ENCODE results near the gene PRKCQ. TPM values are rescaled to one million over a fixed set of nuclear protein-coding genes. Genes with fewer than 3 reads are reported as not detected.

The PRKCQ gene
- total RNA-seq, 1 experiment from 2014 or later = 4.0 TPM

GRCh38 chr10:6402960-6403359 is 177.1 kb downstream of the PRKCQ start:
- DNase-seq = no peak
- Histone ChIP-seq H3F3A (ENCODE audit: insufficient read depth, low read depth) (peaks cover 18% of the 10 kb centered on the region), H3K4me1 (replicated peaks; ENCODE audit: insufficient read depth) (peaks cover 32% of the 10 kb centered on the region), H2AFZ (no peak overlapping the region), H3K9me2 (ENCODE audit: insufficient read depth) (no peaks in the 10 kb centered on the region), H3K4me2 (no peak overlapping the region), H4K20me1 (ENCODE audit: insufficient read depth) (no peaks in the 10 kb centered on the region), H3K79me2 (ENCODE audit: low read depth) (no peaks in the 10 kb centered on the region), H3K27me3 (ENCODE audit: insufficient read depth, low read depth) (no peaks in the 10 kb centered on the region), H3K36me3 (ENCODE audit: low read depth) (no peaks in the 10 kb centered on the region), H3K4me3 (no peak overlapping the region), H3K9me3 (ENCODE audit: insufficient read depth, low read depth) (no peaks in the 10 kb centered on the region), H3K27ac (no peak overlapping the region)
- TF ChIP-seq EZH2 (IDR thresholded peaks at IDR 0.05; ENCODE audit: low read depth) (no peak), CTCF (conservative IDR thresholded peaks at IDR 0.05) (no peak)
- ChIA-PET CTCF (interaction anchor here (0.7 to 1.6 kb wide), 3 partner anchors 196 to 239 kb away, joined by 3 to 10 read pairs (median 4); no protein-coding TSS in a partner anchor), POLR2A (ENCODE audit: unreplicated experiment) (no interaction called here)
- intact Hi-C loops (cut with micrococcal nuclease; ENCODE audit: unreplicated experiment) = loop anchor here (5.0 to 10.0 kb wide), 3 partner anchors 511 to 1586 kb away; partner anchors contain the start of gene FBH1
- no TSS peak for BruUV-seq (replicated peaks)

GRCh38 chr10:6402349-6402709 is 177.7 kb downstream of the PRKCQ start:
- Histone ChIP-seq H3K27me3 (ENCODE audit: insufficient read depth, low read depth) (no peaks in the 10 kb centered on the region), H4K20me1 (ENCODE audit: insufficient read depth) (no peaks in the 10 kb centered on the region), H3K9me2 (ENCODE audit: insufficient read depth) (no peaks in the 10 kb centered on the region), H3K79me2 (ENCODE audit: low read depth) (no peaks in the 10 kb centered on the region), H2AFZ (no peak overlapping the region), H3K4me2 (no peak overlapping the region), H3K36me3 (ENCODE audit: low read depth) (no peaks in the 10 kb centered on the region), H3K4me3 (no peak overlapping the region), H3F3A (ENCODE audit: insufficient read depth, low read depth) (peaks cover 18% of the 10 kb centered on the region), H3K9me3 (ENCODE audit: insufficient read depth, low read depth) (no peaks in the 10 kb centered on the region), H3K4me1 (replicated peaks; ENCODE audit: insufficient read depth) (peaks cover 32% of the 10 kb centered on the region), H3K27ac (no peak overlapping the region)
- no peak for TF ChIP-seq CTCF (conservative IDR thresholded peaks at IDR 0.05)
- TF ChIP-seq EZH2 (IDR thresholded peaks at IDR 0.05; ENCODE audit: low read depth) = no peak
- intact Hi-C loops (cut with micrococcal nuclease; ENCODE audit: unreplicated experiment) = loop anchor here (5.0 to 10.0 kb wide), 3 partner anchors 510 to 1585 kb away; partner anchors contain the start of gene FBH1
- ChIA-PET CTCF (interaction anchor here (0.6 to 1.7 kb wide), 11 partner anchors 127 to 442 kb away, joined by 4 to 34 read pairs (median 6); partner anchors contain the start of gene PFKFB3), POLR2A (ENCODE audit: unreplicated experiment) (interaction anchor here (0.6 kb wide), 3 partner anchors 112 to 420 kb away, joined by 4 to 7 read pairs (median 5); no protein-coding TSS in a partner anchor)
- no peak for DNase-seq
- BruUV-seq (replicated peaks) = no TSS peak

GRCh38 chr10:6401558-6402348 is 178.3 kb downstream of the PRKCQ start:
- peaks cover 18% of the 10 kb centered on the region for H3F3A ChIP-seq (ENCODE audit: insufficient read depth, low read depth)
- H3K27me3 ChIP-seq (ENCODE audit: insufficient read depth, low read depth) = no peaks in the 10 kb centered on the region
- BruUV-seq (replicated peaks) = no TSS peak
- no peaks in the 10 kb centered on the region for H4K20me1 ChIP-seq (ENCODE audit: insufficient read depth)
- DNase-seq = peak; percentile 72 to 77
- intact Hi-C loops (cut with micrococcal nuclease; ENCODE audit: unreplicated experiment) = loop anchor here (1.0 to 10.0 kb wide), 7 partner anchors 199 to 1584 kb away; partner anchors contain the start of genes FBH1 and PFKFB3
- 0 out of 2 replicates have a peak overlapping the region, but pooled peaks have one; percentile 39 for H2AFZ ChIP-seq
- CTCF ChIA-PET = interaction anchor here (0.5 to 1.7 kb wide), 16 partner anchors 125 to 441 kb away, joined by 3 to 34 read pairs (median 5); partner anchors contain the start of gene PFKFB3
- H3K9me3 ChIP-seq (ENCODE audit: insufficient read depth, low read depth) = no peaks in the 10 kb centered on the region
- H3K4me2 ChIP-seq = peak overlapping the region; percentile 61
- peak overlapping the region; percentile 77 for H3K27ac ChIP-seq
- no peaks in the 10 kb centered on the region for H3K79me2 ChIP-seq (ENCODE audit: low read depth)
- TF ChIP-seq EZH2 (IDR thresholded peaks at IDR 0.05; ENCODE audit: low read depth) (no peak), CTCF (conservative IDR thresholded peaks at IDR 0.05) (peak; percentile 80)
- H3K9me2 ChIP-seq (ENCODE audit: insufficient read depth) = no peaks in the 10 kb centered on the region
- H3K4me1 ChIP-seq (replicated peaks; ENCODE audit: insufficient read depth) = peaks cover 32% of the 10 kb centered on the region
- H3K4me3 ChIP-seq = peak overlapping the region; percentile 46; the same call in 1 of the 2 replicates
- H3K36me3 ChIP-seq (ENCODE audit: low read depth) = no peaks in the 10 kb centered on the region
- POLR2A ChIA-PET (ENCODE audit: unreplicated experiment) = interaction anchor here (0.6 kb wide), 3 partner anchors 111 to 419 kb away, joined by 4 to 7 read pairs (median 5); no protein-coding TSS in a partner anchor
